K562 (cell line): Measurements from ENCODE around the gene SEL1L. TPM values are rescaled to one million over a fixed set of nuclear protein-coding genes. Genes with fewer than 3 reads are reported as not detected.

Experiments
- DEAF1 ChIP-seq: fragments of 450-650 bp; formaldehyde crosslinking; IDR thresholded peaks from 2 replicates; pipeline ENCODE4 v1.4.0; 2020; ENCODE audit warnings: mild to moderate bottlenecking, moderate library complexity
- DNMT1 ChIP-seq: fragments of 450-650 bp; IDR thresholded peaks from 2 replicates; pipeline ENCODE4 v1.6.1; 2016; ENCODE audit warnings: antibody characterized with exemption, mild to moderate bottlenecking
- MAZ ChIP-seq, 2 experiments: fragments of 450-650 bp in 1 of 2; sonication (generic) in 1 of 2; formaldehyde crosslinking; IDR thresholded peaks in 1 of 2; conservative IDR thresholded peaks in 1 of 2; 2 replicates each; pipeline versions ENCODE4 v1.4.0 to v1.5.0; 2020; ENCODE audit warnings: mild to moderate bottlenecking in 1 of 2, missing genetic modification reagents in 1 of 2
- MBD1 ChIP-seq: fragments of 250-450 bp; sonication (Bioruptor Pico); IDR thresholded peaks from 2 replicates; pipeline ENCODE4 v1.8.0; 2022; ENCODE audit warnings: inconsistent platforms
- ZNF740 ChIP-seq, 3 experiments: fragments of 200-800 bp in 1 of 3; sonication (Bioruptor generic) in 1 of 3; sonication (generic) in 1 of 3; formaldehyde crosslinking in 1 of 3; IDR thresholded peaks; 2 replicates each; pipeline versions ENCODE4 v1.6.1 to v1.8.0; 2016 to 2022; ENCODE audit warnings: mild to moderate bottlenecking in 2 of 3, missing compliant biosample characterization in 2 of 3, missing genetic modification characterization in 2 of 3, missing genetic modification reagents in 1 of 3
- polyA plus RNA-seq, 8 experiments: library from polyadenylated mRNA; depleted of rRNA in 4 of 8; stranded (reverse) in 5 of 8; unstranded in 3 of 8; fragments of >200 nt; fragmentation: Nextera tagmentation in 2 of 8; fragmentation: Illumina TruSeq in 1 of 8; extraction: Ambion mirVana in 2 of 8; extraction: Trizol in 1 of 8; gene quantifications; 2 replicates each; pipeline versions ENCODE4 v1.2.1 to v1.2.3, GENCODE V29; 2011 to 2014; ENCODE audit warnings: inconsistent platforms in 1 of 8, missing spikeins in 1 of 8
- total RNA-seq, 7 experiments: library from RNA; depleted of rRNA in 6 of 7; stranded (reverse); fragments of >200 nt in 6 of 7; fragmentation: Illumina TruSeq in 2 of 7; extraction: Trizol in 2 of 7; gene quantifications; 2 replicates each; pipeline versions ENCODE4 v1.2.1 to v1.2.3, GENCODE V29; 2011 to 2021; ENCODE audit warnings: low replicate concordance in 1 of 7

The SEL1L gene
- total and polyA plus RNA-seq, 9 of the 15 experiments (the other 6 are each of a cell fraction or from before 2014, with no cell fraction given), result 7.7 to 21.1 (median 13.6) TPM

- 0 out of 2 replicates have a peak, but pooled peaks have one; percentile 29 for TF ChIP-seq MBD1 (CRISPR knock-in tag)
- TF ChIP-seq DNMT1, result no peak
- TF ChIP-seq ZNF740 (CRISPR knock-in tag; IDR thresholded peaks at IDR 0.05), result no peak
- no peak for TF ChIP-seq ZNF740 (tag; IDR thresholded peaks at IDR 0.05)
- TF ChIP-seq DEAF1, result peak; percentile 65
- no peak for TF ChIP-seq MAZ (CRISPR knock-in tag; conservative IDR thresholded peaks at IDR 0.05 in 1 of 2, IDR thresholded peaks at IDR 0.05 in 1 of 2)
Measured at GRCh38 chr14:81453166-81453766, 80.4 kb downstream of the SEL1L start (continued).
